Activated CD8-positive, alpha-beta memory T cell treated with anti-CD3 and anti-CD28 coated beads, Interleukin-2, amount 50 U/mL, for 1 hour (primary cell): ENCODE data around the gene C16orf78.

Experiments
- DNase-seq: peaks from one replicate; pipeline ENCODE4 v3.0.0-alpha.2; 2020; ENCODE audit errors: extremely low read depth

C16orf78 gene

GRCh38 chr16:49431591-49432290 is 58.1 kb downstream of the C16orf78 start:
- no peak for DNase-seq

GRCh38 chr16:49434733-49435132 is 61.1 kb downstream of the C16orf78 start:
- DNase-seq, result no peak

GRCh38 chr16:49436181-49436580 is 62.6 kb downstream of the C16orf78 start:
- DNase-seq, result no peak

- DNase-seq, result no peak
These were observed 63.7 kb downstream of the C16orf78 start for GRCh38 chr16:49437344-49437743.

- DNase-seq, result no peak
These were observed 65.4 kb downstream of the C16orf78 start for GRCh38 chr16:49439050-49439449.

GRCh38 chr16:49439676-49440075 is 66.1 kb downstream of the C16orf78 start:
- no peak for DNase-seq

GRCh38 chr16:49440156-49441065 is 66.8 kb downstream of the C16orf78 start:
- no peak for DNase-seq

GRCh38 chr16:49441366-49441780 is 67.8 kb downstream of the C16orf78 start:
- peak; percentile 26 for DNase-seq

GRCh38 chr16:49442805-49443204 is 69.2 kb downstream of the C16orf78 start:
- no peak for DNase-seq

- DNase-seq, result no peak
These were observed 70.0 kb downstream of the C16orf78 start for GRCh38 chr16:49443576-49443975.

GRCh38 chr16:49446805-49447204 is 73.2 kb downstream of the C16orf78 start:
- DNase-seq, result no peak
